B cell (primary cell): ENCODE results near the gene POLDIP3. TPM values are rescaled to one million over a fixed set of nuclear protein-coding genes. Genes with fewer than 3 reads are reported as not detected.
"Not testable (repeated sequence)": the region's sequence is repeated elsewhere in the genome, so short reads cannot be mapped to it uniquely, and the experiment has no call there.

Source experiments
- ATAC-seq: fragments of 200-7000 bp; cut with Tn5 transposase; one replicate; pipeline ENCODE4 v1.10.0; 2021; ENCODE audit warnings: low read depth, mild to moderate bottlenecking, moderate number of reproducible peaks, moderate library complexity
- CTCF ChIA-PET: fragments of 350-600 bp; sonication (Branson Sonifier 250); formaldehyde crosslinking; loops from one replicate; lab custom pipeline; 2021; ENCODE audit warnings: antibody characterized with exemption, inconsistent platforms; lab: Charles Lee
- POLR2A ChIA-PET: fragments of 350-600 bp; sonication (Branson Sonifier 250); formaldehyde crosslinking; loops from one replicate; lab custom pipeline; 2021; ENCODE audit warnings: antibody characterized with exemption; lab: Charles Lee
- DNase-seq: peaks from one replicate; pipeline ENCODE4 v3.0.0; 2013
- H2AFZ ChIP-seq: 2 replicates; pipeline ENCODE4 v1.6.1; 2012; ENCODE audit warnings: mild to moderate bottlenecking, low read depth, low read length; ENCODE audit not compliant: insufficient read depth, poor library complexity, severe bottlenecking
- H3K27ac ChIP-seq, 2 donors: 1 replicate in 1 of 2; 2 replicates in 1 of 2; pipeline ENCODE4 v1.5.1; 2012 to 2013; ENCODE audit warnings: low read length in 2 of 2, mild to moderate bottlenecking in 2 of 2, moderate library complexity in 1 of 2
- H3K27me3 ChIP-seq, 4 experiments: fragments of 200-600 bp in 1 of 4; sonication (generic) in 1 of 4; replicated peaks in 1 of 4; 1 replicate in 2 of 4; 2 replicates in 2 of 4; pipeline versions ENCODE4 v1.6.1 to v1.7.0; 2013 to 2016; ENCODE audit warnings: low read length in 3 of 4, mild to moderate bottlenecking in 2 of 4, mixed read lengths in 1 of 4, moderate library complexity in 1 of 4; ENCODE audit not compliant: insufficient read depth in 4 of 4, control insufficient read depth in 3 of 4; ENCODE audit errors: control extremely low read depth in 1 of 4
- H3K36me3 ChIP-seq, 2 experiments: replicated peaks in 1 of 2; 1 replicate in 1 of 2; 2 replicates in 1 of 2; pipeline versions ENCODE4 v1.6.1 to v1.7.1; 2013; ENCODE audit warnings: low read length in 1 of 2; ENCODE audit not compliant: insufficient read depth in 2 of 2, control insufficient read depth in 1 of 2; ENCODE audit errors: control extremely low read depth in 1 of 2, extremely low read depth in 1 of 2
- H3K4me1 ChIP-seq, 2 donors: fragments of 200-600 bp in 1 of 2; sonication (generic) in 1 of 2; 1 replicate in 1 of 2; 2 replicates in 1 of 2; pipeline versions ENCODE4 v1.5.1 to v1.6.1; 2013 to 2017; ENCODE audit warnings: low read length in 2 of 2; ENCODE audit not compliant: control insufficient read depth in 2 of 2, insufficient read depth in 2 of 2
- H3K4me2 ChIP-seq: replicated peaks from 2 replicates; pipeline ENCODE3; 2012; ENCODE audit warnings: mild to moderate bottlenecking, low read depth, low read length; ENCODE audit not compliant: poor library complexity, severe bottlenecking
- H3K4me3 ChIP-seq, 5 experiments: fragments of 200-600 bp in 1 of 5; sonication (generic) in 1 of 5; 1 replicate in 3 of 5; 2 replicates in 2 of 5; pipeline versions ENCODE4 v1.5.1 to v1.7.0; 2011 to 2016; ENCODE audit warnings: low read length in 4 of 5, mild to moderate bottlenecking in 4 of 5, low read depth in 2 of 5, control low read depth in 1 of 5, moderate library complexity in 1 of 5; ENCODE audit not compliant: insufficient read depth in 1 of 5; ENCODE audit errors: control extremely low read depth in 1 of 5, extremely low read depth in 1 of 5
- H3K79me2 ChIP-seq: fragments of 200-600 bp; sonication (generic); one replicate; pipeline ENCODE4 v1.6.0; 2016; ENCODE audit warnings: low read length; ENCODE audit not compliant: control insufficient read depth, insufficient read depth
- H3K9ac ChIP-seq: fragments of 200-600 bp; sonication (generic); 2 replicates; pipeline ENCODE4 v1.6.1; 2017; ENCODE audit warnings: mild to moderate bottlenecking, low read length, moderate library complexity
- H3K9me3 ChIP-seq, 3 donors: one replicate each; pipeline versions ENCODE4 v1.6.1 to v1.7.1; 2013; ENCODE audit warnings: low read length in 2 of 3; ENCODE audit not compliant: control insufficient read depth in 2 of 3, insufficient read depth in 1 of 3; ENCODE audit errors: control extremely low read depth in 1 of 3
- H4K20me1 ChIP-seq: 2 replicates; pipeline ENCODE4 v1.6.0; 2012; ENCODE audit warnings: mild to moderate bottlenecking, low read length; ENCODE audit not compliant: insufficient read depth, control insufficient read depth, poor library complexity, severe bottlenecking
- H3K27ac Mint-ChIP-seq: one replicate; pipeline ENCODE4 v1.8.0; 2021; ENCODE audit warnings: mixed read lengths
- H3K27me3 Mint-ChIP-seq: one replicate; pipeline ENCODE4 v1.8.0; 2021; ENCODE audit warnings: mixed read lengths
- H3K4me1 Mint-ChIP-seq: one replicate; pipeline ENCODE4 v1.8.0; 2021; ENCODE audit warnings: mixed read lengths
- H3K4me3 Mint-ChIP-seq: one replicate; pipeline ENCODE4 v1.8.0; 2021; ENCODE audit warnings: mixed read lengths
- H3K9me3 Mint-ChIP-seq: one replicate; pipeline ENCODE4 v1.8.0; 2022; ENCODE audit warnings: mixed read lengths; ENCODE audit not compliant: insufficient read depth
- WGBS: methylation state at CpG from one replicate; pipeline ENCODE4 v1.1.5; 2013; ENCODE audit warnings: missing lambda C conversion rate; ENCODE audit not compliant: insufficient coverage; 5-methylcytosine and 5-hydroxymethylcytosine counted together
- intact Hi-C: fragments of 100-400 bp; cut with micrococcal nuclease; formaldehyde crosslinking; loops from one replicate; pipeline ENCODE4 v1.10.0; 2022
- polyA plus RNA-seq: library from polyadenylated mRNA; depleted of rRNA; stranded (reverse); fragments of >200 nt; gene quantifications from 2 replicates; pipeline ENCODE4 v1.2.3, GENCODE V29; 2012
- total RNA-seq, 2 donors: library from RNA; stranded (reverse); fragments of 120-200 nt in 1 of 2; gene quantifications; 1 replicate in 1 of 2; 2 replicates in 1 of 2; pipeline versions ENCODE4 v1.2.3 to v1.2.4, GENCODE V29; 2013 to 2022

POLDIP3 gene
- total and polyA plus RNA-seq, 2 donors (not counting 1 experiment from before 2014, with no cell fraction given): 44.9 to 86.5 TPM

DNA sequence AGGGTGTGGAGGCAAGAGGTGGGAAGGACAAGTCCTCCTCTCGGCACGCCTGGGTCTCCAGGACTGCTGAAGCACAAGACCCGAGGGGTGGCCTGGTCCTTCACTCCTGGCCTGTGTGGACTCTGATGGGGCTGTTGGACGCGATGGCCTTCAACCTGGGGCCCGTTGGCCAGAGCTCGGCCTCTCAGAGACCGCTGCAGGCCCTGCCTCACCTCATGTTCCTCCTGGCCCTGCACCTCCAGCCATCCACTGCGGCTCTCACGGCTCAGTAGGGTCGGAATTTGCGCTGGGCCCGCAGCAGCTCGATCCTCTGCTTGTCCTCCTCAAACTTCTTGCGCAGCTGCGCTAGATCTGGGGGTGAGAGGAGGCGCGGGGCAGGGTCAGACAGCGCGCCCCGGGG, 40.2 kb downstream of the POLDIP3 start:
- DNase-seq, H3K4me1 ChIP-seq, H3K9me3 ChIP-seq, H3K27me3 ChIP-seq, H3K4me3 ChIP-seq, H4K20me1 ChIP-seq, H3K79me2 ChIP-seq, H3K27ac Mint-ChIP-seq, H3K4me2 ChIP-seq, H3K4me3 Mint-ChIP-seq, H3K27me3 Mint-ChIP-seq, CTCF ChIA-PET, H3K27ac ChIP-seq, ATAC-seq, H2AFZ ChIP-seq, H3K9ac ChIP-seq, H3K9me3 Mint-ChIP-seq, intact Hi-C loops, POLR2A ChIA-PET, H3K4me1 Mint-ChIP-seq: not testable (repeated sequence)
- WGBS: 97% methylated on average over 8 of the region's 21 CpGs
- H3K36me3 ChIP-seq: peaks cover 0 to 26% of the 10 kb centered on the region in 2 experiments

DNA sequence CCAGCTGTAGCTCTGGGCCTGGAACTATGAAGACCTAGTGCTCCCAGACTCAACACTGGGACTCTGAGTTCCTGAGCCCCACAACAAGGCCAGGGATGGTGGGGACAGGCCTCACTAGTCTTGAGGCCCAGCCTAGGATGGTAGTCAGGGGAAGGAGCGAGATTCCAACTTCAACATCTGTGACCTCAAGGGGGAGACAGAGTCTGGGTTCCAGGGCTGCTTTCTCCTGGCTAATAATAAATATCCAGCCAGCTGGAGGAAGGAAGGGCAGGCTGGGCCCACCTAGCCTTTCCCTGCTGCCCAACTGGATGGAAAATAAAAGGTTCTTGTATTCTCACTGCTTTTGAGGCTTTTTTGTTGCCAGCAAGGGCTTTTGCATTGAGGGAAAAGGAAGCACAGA, 40.6 kb downstream of the POLDIP3 start:
- CTCF ChIA-PET, ATAC-seq: not testable (repeated sequence)

DNA sequence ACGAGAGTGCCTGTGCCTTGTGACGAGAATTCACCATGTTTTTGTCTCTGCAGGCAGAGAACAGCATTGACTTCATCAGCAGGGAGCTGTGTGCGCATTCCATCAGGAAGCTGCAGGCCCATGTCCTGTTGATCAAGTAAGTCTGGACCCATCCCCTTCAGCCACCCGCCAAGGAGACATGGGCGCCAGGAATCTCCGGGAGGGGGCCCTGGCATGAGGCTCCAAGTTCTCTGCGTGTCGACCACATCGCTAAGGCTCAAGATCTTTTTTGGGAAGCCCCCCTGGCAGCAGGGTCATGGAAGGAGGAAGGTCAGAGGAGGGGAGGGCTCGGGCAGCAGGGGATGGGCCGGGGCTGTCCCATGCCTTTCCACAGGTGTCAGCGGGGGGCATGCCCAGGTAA, 43.6 kb downstream of the POLDIP3 start:
- H3K36me3 ChIP-seq, POLR2A ChIA-PET, H2AFZ ChIP-seq, H4K20me1 ChIP-seq, H3K4me3 Mint-ChIP-seq, DNase-seq, H3K27ac ChIP-seq, H3K9me3 Mint-ChIP-seq, H3K79me2 ChIP-seq, intact Hi-C loops, H3K9me3 ChIP-seq, H3K4me1 ChIP-seq, H3K4me2 ChIP-seq, CTCF ChIA-PET, H3K27me3 Mint-ChIP-seq, H3K4me1 Mint-ChIP-seq, H3K4me3 ChIP-seq, H3K27me3 ChIP-seq, ATAC-seq, H3K9ac ChIP-seq, H3K27ac Mint-ChIP-seq: not testable (repeated sequence)
- WGBS: 81% methylated on average over 9 of the region's 12 CpGs

More for the DNA sequence above, 40.6 kb downstream of the POLDIP3 start:
- H3K4me3 ChIP-seq, H3K27me3 Mint-ChIP-seq, H2AFZ ChIP-seq, H3K4me1 ChIP-seq, H3K27me3 ChIP-seq, H3K9ac ChIP-seq, DNase-seq, intact Hi-C loops, H3K4me1 Mint-ChIP-seq, H3K27ac Mint-ChIP-seq, H3K9me3 Mint-ChIP-seq, H3K9me3 ChIP-seq, POLR2A ChIA-PET, H3K4me3 Mint-ChIP-seq, H3K27ac ChIP-seq, H3K79me2 ChIP-seq, H4K20me1 ChIP-seq, H3K4me2 ChIP-seq: not testable (repeated sequence)
- peaks cover 0 to 26% of the 10 kb centered on the region in 2 experiments for H3K36me3 ChIP-seq
- WGBS: no CpG with 5 or more reads among the region's 1 CpG

DNA sequence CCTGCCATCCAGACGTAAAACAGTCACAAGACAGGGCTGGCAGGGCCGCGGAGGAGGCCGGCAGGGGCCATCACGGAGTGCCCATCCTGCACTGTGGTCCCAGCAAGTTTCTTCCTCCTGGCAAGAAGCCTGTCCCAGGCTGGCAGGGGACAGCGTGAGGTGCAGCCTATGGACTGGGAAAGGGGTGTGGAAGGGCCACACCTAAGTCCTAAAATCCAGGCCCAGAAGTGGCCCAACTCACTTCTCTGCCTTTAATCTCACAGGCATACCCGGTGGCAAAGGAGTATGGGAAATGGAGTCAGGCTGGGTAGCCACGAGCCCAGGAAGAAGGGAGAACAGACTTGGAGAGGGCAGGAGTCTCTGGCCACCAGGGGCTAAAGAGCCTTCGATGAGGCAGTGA, 44.1 kb downstream of the POLDIP3 start:
- POLR2A ChIA-PET, intact Hi-C loops, H2AFZ ChIP-seq, H4K20me1 ChIP-seq, H3K27me3 Mint-ChIP-seq, H3K27ac ChIP-seq, H3K4me1 Mint-ChIP-seq, ATAC-seq, H3K4me2 ChIP-seq, H3K4me3 ChIP-seq, DNase-seq, H3K27ac Mint-ChIP-seq, H3K9ac ChIP-seq, H3K9me3 ChIP-seq, H3K27me3 ChIP-seq, H3K4me1 ChIP-seq, H3K4me3 Mint-ChIP-seq, CTCF ChIA-PET, H3K9me3 Mint-ChIP-seq, H3K79me2 ChIP-seq: not testable (repeated sequence)
- peaks cover 0 to 11% of the 10 kb centered on the region in 2 experiments for H3K36me3 ChIP-seq
- WGBS: 100% methylated on average over 4 of the region's 9 CpGs
